ENCODE results near the gene PTMA. TPM values are rescaled to one million over a fixed set of nuclear protein-coding genes. Genes with fewer than 3 reads are reported as not detected.

Gene PTMA
- total RNA-seq, 4 donors from 2014 or later: 631 to 1,160 (median 1,099) TPM

DNA sequence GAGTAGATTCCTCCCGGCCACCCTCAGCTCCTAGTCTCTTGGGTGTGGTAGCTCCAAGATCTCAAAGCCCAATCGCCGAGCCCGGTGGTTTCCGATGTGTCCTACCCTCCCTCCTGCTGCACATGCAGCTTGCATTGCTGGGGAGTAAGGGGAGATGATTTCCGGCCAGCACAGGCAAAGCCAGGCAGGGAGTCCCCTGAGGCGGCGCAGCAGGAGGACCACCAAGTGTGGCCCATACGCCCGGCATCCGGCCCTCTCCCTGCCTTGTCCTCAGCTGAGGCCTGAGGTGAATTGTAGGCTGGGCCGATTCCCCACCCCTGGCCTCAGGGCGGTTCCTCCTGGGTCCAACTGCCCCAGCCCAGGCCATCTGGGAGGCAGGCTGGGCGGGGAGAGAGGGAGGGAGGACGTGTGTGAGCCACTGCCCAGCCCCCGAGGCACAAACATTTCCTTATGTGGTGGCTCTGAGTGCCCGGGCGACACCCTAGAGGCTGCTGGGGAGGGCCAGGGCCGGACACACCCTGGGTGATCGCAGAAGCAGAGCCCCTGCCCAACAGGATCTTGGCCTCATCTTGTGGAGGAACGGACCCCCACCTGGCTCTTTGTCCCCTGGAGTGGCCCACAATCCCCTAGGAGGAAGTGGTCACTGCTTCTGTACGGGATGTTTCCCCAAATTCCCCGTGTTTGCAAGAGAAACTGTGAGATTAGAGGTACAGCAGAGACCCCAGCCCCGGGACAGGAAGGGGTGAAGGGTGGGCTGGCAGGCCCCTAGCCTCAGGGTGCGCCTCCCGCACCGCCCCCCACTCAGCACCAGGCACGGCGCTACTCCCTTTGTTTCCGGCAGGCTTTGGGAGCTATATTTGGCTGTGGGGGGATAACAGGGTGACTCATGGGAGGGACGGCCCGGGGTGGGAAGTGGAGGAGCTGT is 41.9 kb upstream of the PTMA start:
- TF ChIP-seq, protein P1, sequence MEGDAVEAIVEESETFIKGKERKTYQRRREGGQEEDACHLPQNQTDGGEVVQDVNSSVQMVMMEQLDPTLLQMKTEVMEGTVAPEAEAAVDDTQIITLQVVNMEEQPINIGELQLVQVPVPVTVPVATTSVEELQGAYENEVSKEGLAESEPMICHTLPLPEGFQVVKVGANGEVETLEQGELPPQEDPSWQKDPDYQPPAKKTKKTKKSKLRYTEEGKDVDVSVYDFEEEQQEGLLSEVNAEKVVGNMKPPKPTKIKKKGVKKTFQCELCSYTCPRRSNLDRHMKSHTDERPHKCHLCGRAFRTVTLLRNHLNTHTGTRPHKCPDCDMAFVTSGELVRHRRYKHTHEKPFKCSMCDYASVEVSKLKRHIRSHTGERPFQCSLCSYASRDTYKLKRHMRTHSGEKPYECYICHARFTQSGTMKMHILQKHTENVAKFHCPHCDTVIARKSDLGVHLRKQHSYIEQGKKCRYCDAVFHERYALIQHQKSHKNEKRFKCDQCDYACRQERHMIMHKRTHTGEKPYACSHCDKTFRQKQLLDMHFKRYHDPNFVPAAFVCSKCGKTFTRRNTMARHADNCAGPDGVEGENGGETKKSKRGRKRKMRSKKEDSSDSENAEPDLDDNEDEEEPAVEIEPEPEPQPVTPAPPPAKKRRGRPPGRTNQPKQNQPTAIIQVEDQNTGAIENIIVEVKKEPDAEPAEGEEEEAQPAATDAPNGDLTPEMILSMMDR (IDR thresholded peaks at IDR 0.05): peak in 2 of 6 experiments; percentile 4 to 13
- TF ChIP-seq POLR2A (IDR thresholded peaks at IDR 0.05): peak; percentile 84 to 98
- Histone ChIP-seq H3K9me3 (no peaks in the 10 kb centered on the region), H3K27ac (peak overlapping the region; percentile 91 to 99 (median 96)), H3K4me3 (replicated peaks in 1 of 3) (peak overlapping the region; percentile 1 to 40 (median 32)), H3K27me3 (no peaks in the 10 kb centered on the region), H3K4me1 (peaks cover 9 to 40% of the 10 kb centered on the region in 2 donors), H3K36me3 (no peaks in the 10 kb centered on the region)
- intact Hi-C loops (cut with DNase I): no loop called here
- DNase-seq: peak; percentile 97 to 98
- WGBS, 2 donors: 3% methylated on average over 16 to 21 of the region's 32 CpGs

DNA sequence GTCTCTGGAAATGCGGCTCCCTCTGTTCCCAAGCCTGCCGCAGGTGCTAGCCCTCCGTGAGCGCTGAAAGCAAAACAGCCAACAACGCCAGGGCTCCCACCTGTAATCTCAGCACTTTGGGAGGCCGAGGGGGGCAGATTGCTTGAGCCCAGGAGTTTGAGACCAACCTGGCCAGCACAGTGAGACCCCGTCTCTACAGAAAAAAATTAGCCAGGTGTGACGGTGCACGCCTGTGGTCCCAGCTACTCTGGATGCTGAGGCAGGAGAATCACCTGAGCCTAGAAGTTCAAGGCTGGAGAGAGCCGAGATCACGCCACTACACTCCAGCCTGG is 41.3 kb upstream of the PTMA start:
- intact Hi-C loops (cut with DNase I): no loop called here
- TF ChIP-seq, protein P1 (IDR thresholded peaks at IDR 0.05): no peak
- TF ChIP-seq POLR2A (IDR thresholded peaks at IDR 0.05): no peak
- 43 to 59% methylated on average over 6 to 10 of the region's 11 CpGs for WGBS, 2 donors

DNA sequence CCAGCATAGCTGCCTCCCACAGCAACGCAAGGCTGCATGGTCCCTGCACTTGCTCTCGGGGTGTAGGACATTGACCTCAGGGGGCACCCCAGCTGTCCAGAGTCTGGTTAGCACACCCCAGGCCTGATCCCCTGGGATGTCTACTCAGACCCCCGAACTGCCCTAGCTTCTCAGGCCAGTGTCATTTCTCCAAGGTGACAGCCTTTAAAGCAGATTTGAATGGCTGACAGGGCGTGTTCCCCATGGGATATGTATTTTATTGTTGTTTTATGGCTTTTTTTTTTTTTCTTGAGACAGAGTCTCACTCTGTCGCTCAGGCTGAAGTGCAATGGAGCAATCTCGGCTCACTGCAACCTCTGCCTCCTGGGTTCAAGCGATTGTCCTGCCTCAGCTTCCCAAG is 40.8 kb upstream of the PTMA start:
- Histone ChIP-seq H3K9me3 (no peaks in the 10 kb centered on the region), H3K4me1 (peaks cover 16 to 44% of the 10 kb centered on the region in 2 donors), H3K4me3 (replicated peaks in 1 of 3) (no peak overlapping the region), H3K27me3 (no peaks in the 10 kb centered on the region), H3K36me3 (no peaks in the 10 kb centered on the region), H3K27ac (peak overlapping the region; percentile 91 to 99 (median 96))
- 81 to 85% methylated on average over 7 of the region's 7 CpGs for WGBS, 2 donors
- no peak for TF ChIP-seq POLR2A (IDR thresholded peaks at IDR 0.05)
- TF ChIP-seq, protein P1 (IDR thresholded peaks at IDR 0.05): no peak
- intact Hi-C loops (cut with DNase I): no loop called here
- DNase-seq: no peak

More for the DNA sequence above, 41.3 kb upstream of the PTMA start:
- H3K4me3 ChIP-seq (replicated peaks in 1 of 3): peak overlapping the region in 1 of 3 donors; percentile 32
- peak overlapping the region; percentile 91 to 99 (median 96) for H3K27ac ChIP-seq
- no peaks in the 10 kb centered on the region for H3K36me3 ChIP-seq
- no peaks in the 10 kb centered on the region for H3K27me3 ChIP-seq
- DNase-seq: no peak
- no peaks in the 10 kb centered on the region for H3K9me3 ChIP-seq
- H3K4me1 ChIP-seq: peaks cover 12 to 41% of the 10 kb centered on the region in 2 donors

DNA sequence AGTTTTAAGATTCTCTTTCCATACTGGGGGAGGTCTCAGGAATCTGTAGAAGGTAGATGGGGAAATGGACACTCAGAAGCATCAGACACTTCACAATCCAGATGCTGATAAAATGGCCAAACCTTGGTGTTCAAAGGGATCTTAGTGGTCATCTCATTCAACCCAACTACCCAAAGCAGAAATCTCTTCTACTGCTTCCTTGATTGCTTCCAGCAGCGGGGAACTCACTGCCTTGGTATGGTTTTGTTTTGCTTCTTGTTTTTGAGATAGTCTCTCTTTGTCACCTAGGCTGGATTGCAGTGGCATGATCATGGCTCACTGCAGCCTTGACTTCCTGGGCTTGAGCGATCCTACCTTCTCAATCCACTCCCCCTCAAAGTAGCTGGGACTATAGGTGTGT is 39.3 kb upstream of the PTMA start:
- Histone ChIP-seq H3K4me3 (replicated peaks in 1 of 3) (no peak overlapping the region), H3K27me3 (no peaks in the 10 kb centered on the region), H3K4me1 (peaks cover 31 to 54% of the 10 kb centered on the region in 2 donors), H3K36me3 (no peaks in the 10 kb centered on the region), H3K27ac (no peak overlapping the region), H3K9me3 (no peaks in the 10 kb centered on the region)
- no peak for DNase-seq
- intact Hi-C loops (cut with DNase I): no loop called here
- WGBS, 2 donors: 97 to 100% methylated on average over 2 of the region's 2 CpGs
- TF ChIP-seq POLR2A (IDR thresholded peaks at IDR 0.05): no peak
- TF ChIP-seq, protein P1 (IDR thresholded peaks at IDR 0.05): no peak

All from thyroid gland (tissue), 4 donors.